NOMO-1 treated with dmso at 0.1 percent for 144 hours (cell line): Measurements from ENCODE around the gene BFSP2.
"Not testable (repeated sequence)": the region's sequence is repeated elsewhere in the genome, so short reads cannot be mapped to it uniquely, and the experiment has no call there.

Experiments used
- DNase-seq: peaks from one replicate; lab custom pipeline; 2025; ENCODE audit not compliant: unreplicated experiment; lab: John Stamatoyannopoulos, UW

Gene BFSP2

DNA sequence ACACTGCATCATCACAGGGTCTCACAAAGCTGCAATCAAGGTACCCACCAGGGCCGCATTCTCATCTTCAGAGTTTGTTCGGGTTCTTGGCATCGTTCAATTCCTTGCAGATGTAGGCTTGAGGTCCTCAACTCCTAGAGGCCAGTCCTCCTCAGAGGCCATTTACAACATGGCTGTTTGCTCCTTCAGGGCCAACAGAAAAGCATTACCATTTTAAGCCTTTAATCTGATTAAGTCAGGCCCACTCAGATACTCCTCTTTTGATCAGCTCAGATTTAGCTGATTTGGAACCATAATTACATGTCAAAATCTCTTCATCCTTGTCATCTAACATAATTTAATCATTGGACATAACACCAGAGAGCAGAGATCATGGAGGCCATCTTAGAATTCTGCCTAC, 55.4 kb downstream of the BFSP2 start:
- DNase-seq, result no peak

- no peak for DNase-seq
Measured at GRCh38 chr3:133455960-133456359, 56.1 kb downstream of the BFSP2 start.

DNA sequence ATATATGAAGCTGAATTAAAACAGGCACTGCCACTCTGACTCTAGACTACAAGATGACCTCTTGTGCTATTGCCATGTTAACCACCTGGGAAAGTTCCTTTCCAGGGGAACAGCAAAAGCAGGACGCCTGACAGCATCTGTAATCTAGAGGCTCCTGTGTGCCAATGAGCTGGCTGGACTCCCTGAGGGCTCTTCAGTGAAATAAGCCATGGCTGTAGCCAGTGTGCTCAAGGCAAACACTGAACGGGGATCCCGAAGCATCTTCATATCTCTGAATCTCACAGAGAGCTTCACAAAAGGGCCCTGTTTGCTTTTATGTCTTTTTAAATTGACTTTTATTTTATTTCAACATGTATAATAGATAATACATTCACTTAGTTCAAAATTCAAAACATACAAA, 57.2 kb downstream of the BFSP2 start:
- no peak for DNase-seq

DNA sequence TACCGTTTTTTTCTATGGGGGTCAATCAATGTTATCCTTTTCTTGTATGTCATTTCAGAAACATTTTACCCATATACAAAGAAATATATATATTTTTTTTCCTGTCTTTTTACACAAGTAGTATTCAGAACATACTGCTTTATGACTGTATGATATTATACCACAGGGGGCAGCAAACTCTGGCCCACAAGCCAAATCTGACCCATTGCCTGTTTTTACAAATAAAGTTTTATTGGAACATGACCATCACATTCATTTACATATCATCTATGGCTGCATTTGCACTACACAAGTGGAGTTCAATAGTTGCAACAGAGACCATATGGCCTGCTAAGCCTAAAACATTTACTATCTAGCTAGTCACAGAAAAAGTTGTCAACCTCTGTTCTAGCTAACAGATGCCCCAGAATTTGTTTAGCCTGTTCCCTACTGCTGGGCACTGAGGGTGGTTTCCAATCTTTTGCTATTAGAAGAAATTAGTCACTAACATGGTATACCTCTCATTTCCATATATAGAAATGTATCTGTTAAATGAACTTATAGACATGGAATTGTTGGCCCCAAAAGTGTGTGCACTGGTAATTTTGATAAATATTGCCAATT, 57.7 kb downstream of the BFSP2 start:
- DNase-seq, result no peak

- no peak for DNase-seq
Measured at GRCh38 chr3:133459400-133459799, 59.5 kb downstream of the BFSP2 start.

DNA sequence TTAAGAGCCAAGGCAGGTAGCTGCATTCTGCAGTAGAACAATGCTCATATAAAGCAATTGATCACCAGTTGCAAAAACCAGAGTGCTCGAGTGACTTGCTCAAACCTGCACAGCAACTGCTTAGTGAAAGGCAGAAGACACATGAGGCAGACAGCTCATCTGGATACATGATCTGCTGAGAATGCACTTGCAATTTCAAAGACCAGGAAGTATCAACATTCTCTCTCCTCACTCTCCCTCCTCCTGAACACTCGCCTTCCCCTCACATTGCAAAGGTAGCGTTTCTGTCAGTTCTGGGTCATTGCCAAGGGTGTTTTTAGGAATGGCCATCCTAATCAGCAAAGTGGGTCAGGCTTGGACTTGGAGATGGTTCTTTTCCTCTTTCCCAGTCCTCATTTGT, 61.0 kb downstream of the BFSP2 start:
- no peak for DNase-seq

- no peak for DNase-seq
Measured at GRCh38 chr3:133461291-133461690, 61.4 kb downstream of the BFSP2 start.

- DNase-seq, result no peak
Measured at GRCh38 chr3:133463347-133463860, 63.5 kb downstream of the BFSP2 start.

GRCh38 chr3:133464573-133464972, 64.7 kb downstream of the BFSP2 start:
- DNase-seq, result no peak

GRCh38 chr3:133466531-133467386, 66.9 kb downstream of the BFSP2 start:
- DNase-seq, result no peak

GRCh38 chr3:133467780-133468179, 67.9 kb downstream of the BFSP2 start:
- no peak for DNase-seq

- DNase-seq, result no peak
Measured at GRCh38 chr3:133468251-133468721, 68.4 kb downstream of the BFSP2 start.

DNA sequence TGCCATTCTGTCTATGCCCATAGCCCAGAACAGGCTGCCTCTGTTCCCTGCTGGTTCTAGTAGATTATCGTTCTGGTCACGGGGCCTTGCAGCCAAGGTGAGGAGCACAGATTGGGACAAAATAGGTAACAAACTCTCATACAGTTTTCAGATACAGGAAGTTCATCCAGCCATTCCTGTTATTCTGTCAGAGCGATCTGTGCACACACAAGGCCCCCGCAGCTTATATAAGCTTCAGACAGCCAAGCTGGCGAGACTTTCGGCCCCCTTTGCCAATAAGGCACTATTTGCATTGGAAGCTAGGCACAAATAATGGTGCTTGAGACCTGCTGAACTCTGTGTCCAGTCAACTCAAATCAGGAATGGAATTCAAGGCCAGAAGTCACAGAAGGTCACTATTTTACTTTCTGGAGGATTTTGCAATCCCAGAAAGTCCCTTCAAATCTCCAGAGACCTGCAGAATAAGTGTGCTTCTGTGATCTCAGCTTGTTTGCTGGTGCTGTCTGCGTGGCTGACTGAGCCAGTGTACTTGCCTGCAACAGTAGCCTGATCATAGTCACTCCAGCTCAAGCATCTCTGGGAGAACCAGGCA, 69.4 kb downstream of the BFSP2 start:
- DNase-seq, result no peak

- DNase-seq, result no peak
Measured at GRCh38 chr3:133472242-133472641, 72.4 kb downstream of the BFSP2 start.

- no peak for DNase-seq
Measured at GRCh38 chr3:133472889-133473288, 73.0 kb downstream of the BFSP2 start.

DNA sequence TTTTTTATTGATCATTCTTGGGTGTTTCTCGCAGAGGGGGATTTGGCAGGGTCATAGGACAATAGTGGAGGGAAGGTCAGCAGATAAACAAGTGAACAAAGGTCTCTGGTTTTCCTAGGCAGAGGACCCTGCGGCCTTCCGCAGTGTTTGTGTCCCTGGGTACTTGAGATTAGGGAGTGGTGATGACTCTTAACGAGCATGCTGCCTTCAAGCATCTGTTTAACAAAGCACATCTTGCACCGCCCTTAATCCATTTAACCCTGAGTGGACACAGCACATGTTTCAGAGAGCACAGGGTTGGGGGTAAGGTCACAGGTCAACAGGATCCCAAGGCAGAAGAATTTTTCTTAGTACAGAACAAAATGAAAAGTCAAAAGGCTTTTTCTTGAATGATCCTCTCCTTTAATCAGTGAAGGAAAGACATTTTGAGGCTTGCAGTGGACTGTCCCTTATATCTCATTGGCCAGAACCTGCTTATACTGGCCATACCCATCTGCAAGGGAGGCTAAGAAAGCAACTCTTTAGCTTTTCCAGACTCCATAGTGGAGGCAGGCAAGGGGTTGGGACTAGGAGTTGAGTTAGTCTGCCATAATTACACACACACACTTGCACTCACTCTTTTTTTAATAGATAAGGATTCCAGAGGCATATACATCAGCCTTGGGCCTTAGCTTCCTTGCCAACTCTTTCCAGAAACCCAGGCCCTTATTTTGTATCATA, 73.8 kb downstream of the BFSP2 start:
- not testable (repeated sequence) for DNase-seq

DNA sequence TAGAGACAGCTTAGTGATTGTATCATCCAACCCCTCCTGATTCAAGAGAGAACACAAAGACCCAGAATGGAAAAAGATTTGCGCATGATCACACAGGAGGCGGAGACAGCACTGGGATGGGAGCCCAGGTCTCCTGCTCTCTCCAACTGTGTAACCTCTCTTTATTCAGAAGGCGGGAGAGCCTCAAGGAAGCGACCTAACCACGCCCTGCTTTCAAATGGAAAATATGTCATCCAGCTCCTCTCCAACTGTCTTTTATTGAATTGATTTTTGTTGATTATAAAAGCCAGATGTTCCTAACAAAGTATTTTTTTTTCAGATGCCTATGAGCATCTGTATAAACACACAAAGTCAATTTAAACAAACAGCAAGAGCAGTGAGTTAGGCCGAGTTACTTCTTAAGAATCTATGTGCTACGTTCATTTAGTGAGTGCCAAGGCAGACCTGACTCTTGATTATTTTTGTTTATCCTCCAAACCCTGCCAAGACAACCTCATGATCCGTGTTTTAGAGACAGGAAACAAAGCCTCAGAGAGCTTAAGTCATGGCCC, 74.5 kb downstream of the BFSP2 start:
- DNase-seq, result no peak

- no peak for DNase-seq
Measured at GRCh38 chr3:133474817-133475216, 75.0 kb downstream of the BFSP2 start.

- DNase-seq, result no peak
Measured at GRCh38 chr3:133475245-133476010, 75.6 kb downstream of the BFSP2 start.

- no peak for DNase-seq
Measured at GRCh38 chr3:133476971-133477375, 77.1 kb downstream of the BFSP2 start.
